AG04450 (cell line): ENCODE data around the gene BSN. TPM values are rescaled to one million over a fixed set of nuclear protein-coding genes. Genes with fewer than 3 reads are reported as not detected.

Experiments
- CTCF ChIA-PET: fragments of 300-600, 350-600 bp; formaldehyde crosslinking; extraction: SDS; loops from one replicate; lab custom pipeline; 2022; ENCODE audit warnings: antibody characterized with exemption, inconsistent platforms; lab: Charles Lee
- POLR2A ChIA-PET: fragments of 350-600 bp; formaldehyde crosslinking; extraction: SDS; loops from one replicate; lab custom pipeline; 2021; ENCODE audit warnings: antibody characterized with exemption, inconsistent platforms; lab: Yijun Ruan, JAX
- DNase-seq: peaks from one replicate; pipeline ENCODE4 v3.0.0-alpha.2; 2011; ENCODE audit warnings: low read depth, low spot score
- H3K27ac ChIP-seq: one replicate; pipeline ENCODE4 v1.5.1; 2012; ENCODE audit warnings: low read depth, low read length, control low read depth
- H3K27me3 ChIP-seq: one replicate; pipeline ENCODE4 v1.6.0; 2012; ENCODE audit warnings: low read length; ENCODE audit not compliant: control insufficient read depth, insufficient read depth
- H3K4me3 ChIP-seq: 2 replicates; pipeline ENCODE4 v1.5.1; 2011; ENCODE audit warnings: mild to moderate bottlenecking, low read depth, low read length, control low read depth
- H3K9me3 ChIP-seq: 2 replicates; pipeline ENCODE4 v1.5.1; 2012; ENCODE audit warnings: low read length; ENCODE audit not compliant: control insufficient read depth, insufficient read depth
- polyA plus RNA-seq: library from polyadenylated mRNA; depleted of rRNA; stranded (reverse); fragments of >200 nt; gene quantifications from 2 replicates; pipeline ENCODE4 v1.2.3, GENCODE V29; 2011
- TF ChIP-seq, protein P1 (sequence below): IDR thresholded peaks from 2 replicates; pipeline ENCODE4 v1.5.1; 2011; ENCODE audit warnings: low read depth, low read length, control low read depth, inconsistent platforms

BSN gene
- polyA plus RNA-seq, 1 experiment, result not detected

DNA sequence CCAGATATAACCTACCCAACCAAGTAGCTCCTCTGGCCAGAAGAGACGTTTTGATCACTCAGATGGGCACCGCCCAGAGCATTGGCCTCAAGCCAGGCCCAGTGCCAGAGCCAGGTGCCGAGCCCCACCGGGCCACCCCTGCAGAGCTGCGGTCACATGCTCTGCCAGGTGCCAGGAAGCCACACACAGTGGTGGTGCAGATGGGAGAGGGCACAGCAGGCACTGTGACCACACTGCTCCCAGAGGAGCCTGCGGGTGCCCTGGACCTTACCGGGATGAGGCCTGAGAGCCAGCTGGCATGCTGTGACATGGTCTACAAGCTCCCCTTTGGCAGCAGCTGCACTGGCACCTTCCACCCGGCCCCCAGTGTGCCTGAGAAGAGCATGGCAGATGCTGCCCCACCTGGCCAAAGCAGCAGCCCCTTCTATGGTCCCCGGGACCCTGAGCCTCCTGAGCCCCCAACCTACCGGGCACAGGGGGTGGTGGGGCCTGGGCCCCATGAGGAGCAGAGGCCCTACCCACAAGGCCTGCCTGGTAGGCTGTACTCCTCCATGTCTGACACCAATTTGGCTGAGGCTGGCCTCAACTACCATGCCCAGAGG is 100.8 kb downstream of the BSN start:
- H3K27ac ChIP-seq, result no peak overlapping the region

DNA sequence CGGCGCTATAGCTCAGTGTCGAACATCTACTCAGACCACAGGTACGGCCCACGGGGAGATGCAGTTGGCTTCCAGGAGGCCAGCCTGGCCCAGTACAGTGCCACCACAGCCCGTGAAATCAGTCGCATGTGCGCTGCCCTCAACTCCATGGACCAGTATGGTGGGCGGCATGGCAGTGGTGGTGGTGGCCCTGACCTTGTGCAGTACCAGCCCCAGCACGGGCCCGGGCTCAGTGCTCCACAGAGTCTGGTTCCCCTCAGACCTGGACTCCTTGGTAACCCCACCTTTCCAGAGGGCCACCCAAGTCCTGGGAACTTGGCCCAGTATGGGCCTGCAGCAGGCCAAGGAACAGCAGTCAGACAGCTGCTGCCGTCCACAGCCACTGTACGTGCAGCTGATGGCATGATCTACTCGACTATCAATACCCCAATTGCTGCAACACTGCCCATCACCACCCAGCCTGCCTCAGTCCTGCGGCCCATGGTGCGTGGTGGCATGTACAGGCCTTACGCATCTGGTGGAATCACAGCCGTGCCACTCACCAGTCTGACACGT is 101.5 kb downstream of the BSN start:
- no peak for DNase-seq
- Histone ChIP-seq H3K9me3 (no peaks in the 10 kb centered on the region; the same call in 1 of the 2 replicates), H3K27me3 (peaks cover 17% of the 10 kb centered on the region), H3K27ac (no peak overlapping the region), H3K4me3 (no peak overlapping the region)
- CTCF ChIA-PET, result interaction anchor here (1.0 to 1.8 kb wide), 2 partner anchors 116 kb away, joined by 3 to 7 read pairs; no protein-coding TSS in a partner anchor
- POLR2A ChIA-PET, result no interaction called here
- TF ChIP-seq, protein P1, sequence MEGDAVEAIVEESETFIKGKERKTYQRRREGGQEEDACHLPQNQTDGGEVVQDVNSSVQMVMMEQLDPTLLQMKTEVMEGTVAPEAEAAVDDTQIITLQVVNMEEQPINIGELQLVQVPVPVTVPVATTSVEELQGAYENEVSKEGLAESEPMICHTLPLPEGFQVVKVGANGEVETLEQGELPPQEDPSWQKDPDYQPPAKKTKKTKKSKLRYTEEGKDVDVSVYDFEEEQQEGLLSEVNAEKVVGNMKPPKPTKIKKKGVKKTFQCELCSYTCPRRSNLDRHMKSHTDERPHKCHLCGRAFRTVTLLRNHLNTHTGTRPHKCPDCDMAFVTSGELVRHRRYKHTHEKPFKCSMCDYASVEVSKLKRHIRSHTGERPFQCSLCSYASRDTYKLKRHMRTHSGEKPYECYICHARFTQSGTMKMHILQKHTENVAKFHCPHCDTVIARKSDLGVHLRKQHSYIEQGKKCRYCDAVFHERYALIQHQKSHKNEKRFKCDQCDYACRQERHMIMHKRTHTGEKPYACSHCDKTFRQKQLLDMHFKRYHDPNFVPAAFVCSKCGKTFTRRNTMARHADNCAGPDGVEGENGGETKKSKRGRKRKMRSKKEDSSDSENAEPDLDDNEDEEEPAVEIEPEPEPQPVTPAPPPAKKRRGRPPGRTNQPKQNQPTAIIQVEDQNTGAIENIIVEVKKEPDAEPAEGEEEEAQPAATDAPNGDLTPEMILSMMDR, result no peak

More for the DNA sequence above, 100.8 kb downstream of the BSN start:
- H3K9me3 ChIP-seq, result no peaks in the 10 kb centered on the region
- ChIA-PET POLR2A (no interaction called here), CTCF (interaction anchor here (1.0 kb wide), 1 partner anchor 115 kb away, joined by 3 read pairs; no protein-coding TSS in a partner anchor)
- H3K4me3 ChIP-seq, result no peak overlapping the region
- no peak for DNase-seq
- peaks cover 19% of the 10 kb centered on the region for H3K27me3 ChIP-seq
- TF ChIP-seq, protein P1, result no peak

DNA sequence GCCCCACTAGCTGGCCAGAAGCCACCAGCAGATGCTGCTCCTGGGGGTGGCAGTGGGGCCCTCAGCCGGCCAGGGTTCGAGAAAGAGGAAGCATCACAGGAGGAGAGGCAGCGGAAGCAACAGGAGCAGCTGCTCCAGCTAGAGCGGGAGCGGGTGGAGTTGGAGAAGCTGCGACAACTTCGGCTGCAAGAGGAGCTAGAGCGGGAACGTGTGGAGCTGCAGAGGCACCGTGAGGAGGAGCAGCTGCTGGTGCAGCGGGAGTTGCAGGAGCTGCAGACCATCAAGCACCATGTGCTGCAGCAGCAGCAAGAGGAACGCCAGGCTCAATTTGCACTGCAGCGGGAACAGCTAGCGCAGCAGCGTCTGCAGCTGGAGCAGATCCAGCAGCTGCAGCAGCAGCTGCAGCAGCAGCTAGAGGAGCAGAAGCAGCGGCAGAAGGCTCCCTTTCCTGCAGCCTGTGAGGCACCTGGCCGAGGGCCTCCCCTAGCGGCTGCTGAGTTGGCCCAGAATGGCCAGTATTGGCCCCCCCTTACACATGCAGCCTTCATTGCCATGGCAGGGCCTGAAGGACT is 102.3 kb downstream of the BSN start:
- TF ChIP-seq, protein P1, result peak; percentile 17; the same call in 1 of the 2 replicates
- no peaks in the 10 kb centered on the region; the same call in 1 of the 2 replicates for H3K9me3 ChIP-seq
- no peak overlapping the region for H3K4me3 ChIP-seq
- H3K27me3 ChIP-seq, result peaks cover 14% of the 10 kb centered on the region
- POLR2A ChIA-PET, result no interaction called here
- no peak overlapping the region for H3K27ac ChIP-seq
- DNase-seq, result no peak
- CTCF ChIA-PET, result interaction anchor here (1.3 to 1.8 kb wide), 2 partner anchors 15 to 117 kb away, joined by 5 to 7 read pairs; no protein-coding TSS in a partner anchor

DNA sequence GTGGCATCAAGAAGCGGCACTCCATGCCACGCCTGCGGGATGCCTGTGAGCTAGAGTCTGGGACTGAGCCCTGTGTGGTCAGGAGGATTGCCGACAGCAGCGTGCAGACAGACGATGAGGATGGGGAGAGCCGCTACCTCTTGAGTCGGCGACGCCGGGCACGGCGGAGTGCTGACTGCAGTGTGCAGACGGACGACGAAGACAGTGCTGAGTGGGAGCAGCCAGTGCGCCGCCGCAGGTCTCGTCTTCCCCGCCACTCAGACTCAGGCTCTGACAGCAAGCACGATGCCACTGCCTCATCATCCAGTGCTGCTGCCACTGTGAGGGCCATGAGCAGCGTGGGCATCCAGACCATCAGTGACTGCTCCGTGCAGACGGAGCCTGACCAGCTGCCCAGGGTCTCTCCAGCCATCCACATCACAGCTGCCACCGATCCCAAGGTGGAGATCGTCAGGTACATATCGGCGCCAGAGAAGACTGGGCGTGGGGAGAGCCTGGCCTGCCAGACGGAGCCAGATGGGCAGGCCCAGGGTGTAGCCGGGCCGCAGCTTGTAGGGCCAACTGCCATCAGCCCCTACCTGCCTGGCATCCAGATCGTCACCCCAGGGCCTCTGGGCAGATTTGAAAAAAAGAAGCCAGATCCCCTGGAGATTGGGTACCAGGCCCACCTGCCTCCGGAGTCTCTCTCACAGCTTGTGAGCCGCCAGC is 103.1 kb downstream of the BSN start:
- POLR2A ChIA-PET, result no interaction called here
- TF ChIP-seq, protein P1, result no peak
- CTCF ChIA-PET, result interaction anchor here (1.3 to 1.8 kb wide), 2 partner anchors 14 to 117 kb away, joined by 5 to 7 read pairs; no protein-coding TSS in a partner anchor
- Histone ChIP-seq H3K4me3 (no peak overlapping the region), H3K9me3 (no peaks in the 10 kb centered on the region; the same call in 1 of the 2 replicates), H3K27ac (no peak overlapping the region), H3K27me3 (peaks cover 14% of the 10 kb centered on the region)
- no peak for DNase-seq
